ENCODE data around the gene KIF20A. TPM values are rescaled to one million over a fixed set of nuclear protein-coding genes. Genes with fewer than 3 reads are reported as not detected.

Gene KIF20A
- polyA plus RNA-seq, 2 of the 4 experiments (the other 2 are of a cell fraction): 37.4 to 45.0 TPM

- no peaks in the 10 kb centered on the region for H3K9me3 ChIP-seq
Observed at GRCh38 chr5:138182808-138183207, 3.9 kb downstream of the KIF20A start.

DNA sequence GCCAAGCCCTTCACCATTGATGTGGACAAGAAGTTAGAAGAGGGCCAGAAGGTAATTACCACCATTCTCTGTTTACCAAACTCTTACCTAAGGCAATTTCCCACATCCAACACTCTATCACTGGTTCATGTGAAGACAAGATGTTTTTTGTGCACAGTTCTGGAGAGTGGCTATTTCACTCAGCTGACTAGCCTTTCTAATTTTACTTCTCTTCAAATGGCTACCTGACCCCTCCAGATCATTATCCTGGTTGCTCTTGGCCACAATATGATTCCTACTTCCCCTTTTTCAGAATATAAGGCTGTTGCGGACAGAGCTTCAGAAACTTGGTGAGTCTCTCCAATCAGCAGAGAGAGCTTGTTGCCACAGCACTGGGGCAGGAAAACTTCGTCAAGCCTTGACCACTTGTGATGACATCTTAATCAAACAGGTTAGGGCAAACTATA is 7.1 kb downstream of the KIF20A start:
- ATAC-seq (no peak), FAIRE-seq (no peak), DNase-seq (ENCODE audit: low read depth in 1 of 2, low spot score in 1 of 2) (no peak)
- no peak overlapping the region for H3K4me3 ChIP-seq
- CTCF ChIA-PET: interaction anchor here (0.7 to 3.0 kb wide), 8 partner anchors 9 to 361 kb away, joined by 3 to 16 read pairs (median 3); no protein-coding TSS in a partner anchor
- H3K9me3 ChIP-seq: no peaks in the 10 kb centered on the region
- POLR2A ChIA-PET: interaction anchor here (0.5 kb wide), 1 partner anchor 96 kb away, joined by 3 read pairs; no protein-coding TSS in a partner anchor
- TF ChIP-seq ZNF302 (CRISPR knock-in tag; IDR thresholded peaks at IDR 0.05): no peak
- no peak for TF ChIP-seq TP53 (CRISPR knock-in tag; IDR thresholded peaks at IDR 0.05)
- no peak for TF ChIP-seq ESRRA (IDR thresholded peaks at IDR 0.05; ENCODE audit: borderline replicate concordance, low read length)
- TF ChIP-seq BCL3 (IDR thresholded peaks at IDR 0.05): no peak
- no peak for TF ChIP-seq ATOH8 (CRISPR knock-in tag; IDR thresholded peaks at IDR 0.05; ENCODE audit: low read depth)
- TF ChIP-seq MAFK (IDR thresholded peaks at IDR 0.05; ENCODE audit: partially characterized antibody): no peak
- TF ChIP-seq HMGXB4 (CRISPR knock-in tag; IDR thresholded peaks at IDR 0.05; ENCODE audit: borderline replicate concordance): no peak
- TF ChIP-seq FOSL2 (IDR thresholded peaks at IDR 0.05): no peak
- TF ChIP-seq FOSL2 (CRISPR knock-in tag; IDR thresholded peaks at IDR 0.05): no peak
- TF ChIP-seq, protein P1, sequence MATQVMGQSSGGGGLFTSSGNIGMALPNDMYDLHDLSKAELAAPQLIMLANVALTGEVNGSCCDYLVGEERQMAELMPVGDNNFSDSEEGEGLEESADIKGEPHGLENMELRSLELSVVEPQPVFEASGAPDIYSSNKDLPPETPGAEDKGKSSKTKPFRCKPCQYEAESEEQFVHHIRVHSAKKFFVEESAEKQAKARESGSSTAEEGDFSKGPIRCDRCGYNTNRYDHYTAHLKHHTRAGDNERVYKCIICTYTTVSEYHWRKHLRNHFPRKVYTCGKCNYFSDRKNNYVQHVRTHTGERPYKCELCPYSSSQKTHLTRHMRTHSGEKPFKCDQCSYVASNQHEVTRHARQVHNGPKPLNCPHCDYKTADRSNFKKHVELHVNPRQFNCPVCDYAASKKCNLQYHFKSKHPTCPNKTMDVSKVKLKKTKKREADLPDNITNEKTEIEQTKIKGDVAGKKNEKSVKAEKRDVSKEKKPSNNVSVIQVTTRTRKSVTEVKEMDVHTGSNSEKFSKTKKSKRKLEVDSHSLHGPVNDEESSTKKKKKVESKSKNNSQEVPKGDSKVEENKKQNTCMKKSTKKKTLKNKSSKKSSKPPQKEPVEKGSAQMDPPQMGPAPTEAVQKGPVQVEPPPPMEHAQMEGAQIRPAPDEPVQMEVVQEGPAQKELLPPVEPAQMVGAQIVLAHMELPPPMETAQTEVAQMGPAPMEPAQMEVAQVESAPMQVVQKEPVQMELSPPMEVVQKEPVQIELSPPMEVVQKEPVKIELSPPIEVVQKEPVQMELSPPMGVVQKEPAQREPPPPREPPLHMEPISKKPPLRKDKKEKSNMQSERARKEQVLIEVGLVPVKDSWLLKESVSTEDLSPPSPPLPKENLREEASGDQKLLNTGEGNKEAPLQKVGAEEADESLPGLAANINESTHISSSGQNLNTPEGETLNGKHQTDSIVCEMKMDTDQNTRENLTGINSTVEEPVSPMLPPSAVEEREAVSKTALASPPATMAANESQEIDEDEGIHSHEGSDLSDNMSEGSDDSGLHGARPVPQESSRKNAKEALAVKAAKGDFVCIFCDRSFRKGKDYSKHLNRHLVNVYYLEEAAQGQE (IDR thresholded peaks at IDR 0.05): no peak
- TF ChIP-seq, protein P2, sequence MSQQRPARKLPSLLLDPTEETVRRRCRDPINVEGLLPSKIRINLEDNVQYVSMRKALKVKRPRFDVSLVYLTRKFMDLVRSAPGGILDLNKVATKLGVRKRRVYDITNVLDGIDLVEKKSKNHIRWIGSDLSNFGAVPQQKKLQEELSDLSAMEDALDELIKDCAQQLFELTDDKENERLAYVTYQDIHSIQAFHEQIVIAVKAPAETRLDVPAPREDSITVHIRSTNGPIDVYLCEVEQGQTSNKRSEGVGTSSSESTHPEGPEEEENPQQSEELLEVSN (IDR thresholded peaks at IDR 0.05; ENCODE audit: borderline replicate concordance, low read depth): no peak
- TF ChIP-seq CHD4 (IDR thresholded peaks at IDR 0.05; ENCODE audit: borderline replicate concordance): no peak
- TF ChIP-seq EP300 (IDR thresholded peaks at IDR 0.05): no peak
- TF ChIP-seq, protein P3, sequence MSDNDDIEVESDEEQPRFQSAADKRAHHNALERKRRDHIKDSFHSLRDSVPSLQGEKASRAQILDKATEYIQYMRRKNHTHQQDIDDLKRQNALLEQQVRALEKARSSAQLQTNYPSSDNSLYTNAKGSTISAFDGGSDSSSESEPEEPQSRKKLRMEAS (IDR thresholded peaks at IDR 0.05): no peak
- H3K4me2 ChIP-seq: no peak overlapping the region
- WGBS (ENCODE audit: missing lambda C conversion rate): 86% methylated on average over 2 of the region's 2 CpGs
- no peak overlapping the region for H3K27ac ChIP-seq
- no peaks in the 10 kb centered on the region for H3K4me1 ChIP-seq

More at GRCh38 chr5:138182808-138183207, 3.9 kb downstream of the KIF20A start:
- no peak for FAIRE-seq
- no peak overlapping the region for H3K4me2 ChIP-seq
- TF ChIP-seq NPAS2 (CRISPR knock-in tag; IDR thresholded peaks at IDR 0.05; ENCODE audit: borderline replicate concordance): no peak
- no peak for TF ChIP-seq POLR2AphosphoS2 (conservative IDR thresholded peaks at IDR 0.05; ENCODE audit: low read length)
- TF ChIP-seq KDM5A (IDR thresholded peaks at IDR 0.05): no peak
- no peak for TF ChIP-seq RFX5 (IDR thresholded peaks at IDR 0.05)
- no peak for TF ChIP-seq ZSCAN20 (CRISPR knock-in tag; IDR thresholded peaks at IDR 0.05)
- no peak for TF ChIP-seq EHMT2 (IDR thresholded peaks at IDR 0.05; ENCODE audit: low read depth)
- WGBS (ENCODE audit: missing lambda C conversion rate): 77% methylated on average over 6 of the region's 6 CpGs
- ATAC-seq: no peak
- DNase-seq (ENCODE audit: low read depth in 1 of 2, low spot score in 1 of 2): no peak
- peaks cover 8% of the 10 kb centered on the region for H3K4me1 ChIP-seq
- no peak overlapping the region for H3K27ac ChIP-seq
- no peak overlapping the region for H3K4me3 ChIP-seq
- ChIA-PET CTCF (interaction anchor here (1.0 to 3.0 kb wide), 4 partner anchors 14 to 321 kb away, joined by 3 to 16 read pairs (median 6); partner anchors contain the start of gene KDM3B), POLR2A (interaction anchor here (0.9 kb wide), 1 partner anchor 155 kb away, joined by 3 read pairs; the partner anchor contains the start of gene FAM53C)
